HepG2 (cell line): ENCODE measurements around the gene RNF126. TPM values are rescaled to one million over a fixed set of nuclear protein-coding genes. Genes with fewer than 3 reads are reported as not detected.

Experiments used
- ATAC-seq: fragments of 200-7000 bp; cut with Tn5 transposase; 3 replicates; pipeline ENCODE4 v1.9.1; 2020; ENCODE audit warnings: mild to moderate bottlenecking, moderate library complexity
- BruUV-seq: library from RNA; stranded (reverse); fragments of 400-500 nt; replicated peaks from 2 replicates; lab custom pipeline; 2021; lab: Mats Ljungman, UMichigan
- CTCF ChIA-PET: fragments of 300-600 bp; formaldehyde crosslinking; extraction: SDS; loops from one replicate; lab custom pipeline; 2021; ENCODE audit warnings: low total read pairs, inconsistent platforms, low intra/inter-chr PET ratio; lab: Yijun Ruan, JAX
- POLR2A ChIA-PET: fragments of 350-600 bp; sonication (Branson Sonifier 250); formaldehyde crosslinking; loops from one replicate; lab custom pipeline; 2020; ENCODE audit warnings: antibody characterized with exemption, inconsistent platforms; lab: Yijun Ruan, JAX
- DNase-seq: peaks from one replicate; pipeline ENCODE4 v3.0.0-alpha.2; 2015; ENCODE audit warnings: low spot score
- FAIRE-seq: peaks from 3 replicates; lab custom pipeline; 2011; peaks lifted over from hg19 to GRCh38; lab: Jason Lieb, UNC
- H2AFZ ChIP-seq: one replicate; pipeline ENCODE4 v1.6.1; 2011; ENCODE audit warnings: low read length, inconsistent platforms
- H3K27ac ChIP-seq: fragments of 300-600 bp; 3 replicates; pipeline ENCODE4 v1.8.0; 2011; ENCODE audit warnings: mixed run types, mild to moderate bottlenecking, mixed read lengths, low read length, inconsistent platforms; ENCODE audit not compliant: insufficient read depth; ENCODE audit errors: extremely low read length
- H3K27me3 ChIP-seq, 2 experiments: fragments of 200-600 bp in 1 of 2; 2 replicates in 1 of 2; 3 replicates in 1 of 2; pipeline versions ENCODE4 v1.6.0 to v1.8.0; 2011; ENCODE audit warnings: low read length in 2 of 2, mild to moderate bottlenecking in 2 of 2, moderate library complexity in 2 of 2, inconsistent platforms in 1 of 2; ENCODE audit not compliant: insufficient read depth in 2 of 2, control insufficient read depth in 1 of 2
- H3K36me3 ChIP-seq, 2 experiments: fragments of 200-600 bp in 1 of 2; replicated peaks in 1 of 2; 2 replicates in 1 of 2; 3 replicates in 1 of 2; pipeline versions ENCODE4 v1.5.1 to v1.8.0; 2011; ENCODE audit warnings: low read length in 2 of 2, inconsistent platforms in 1 of 2; ENCODE audit not compliant: insufficient read depth in 2 of 2, control insufficient read depth in 1 of 2
- H3K4me1 ChIP-seq: 2 replicates; pipeline ENCODE4 v1.5.1; 2012; ENCODE audit warnings: low read length, inconsistent platforms; ENCODE audit not compliant: insufficient read depth
- H3K4me2 ChIP-seq: 2 replicates; pipeline ENCODE4 v1.6.0; 2011; ENCODE audit warnings: low read depth, low read length, inconsistent platforms
- H3K4me3 ChIP-seq, 3 experiments: fragments of 200-600 bp in 1 of 3; sonication (generic), shearing (Covaris generic) in 1 of 3; replicated peaks in 1 of 3; 2 replicates each; pipeline ENCODE4 v1.5.1; 2011 to 2016; ENCODE audit warnings: low read length in 3 of 3, inconsistent platforms in 2 of 3, low read depth in 2 of 3, mild to moderate bottlenecking in 2 of 3, control low read depth in 1 of 3, mixed read lengths in 1 of 3; ENCODE audit not compliant: insufficient read depth in 1 of 3
- H3K79me2 ChIP-seq: one replicate; pipeline ENCODE4 v1.6.1; 2011; ENCODE audit warnings: low read length, inconsistent platforms; ENCODE audit not compliant: insufficient read depth
- H3K9ac ChIP-seq: 2 replicates; pipeline ENCODE4 v1.6.0; 2011; ENCODE audit warnings: mild to moderate bottlenecking, low read depth, low read length, inconsistent platforms; ENCODE audit not compliant: insufficient read depth
- H3K9me3 ChIP-seq: 2 replicates; pipeline ENCODE4 v1.5.1; 2012; ENCODE audit warnings: mild to moderate bottlenecking, low read length
- H4K20me1 ChIP-seq: 2 replicates; pipeline ENCODE4 v1.6.0; 2011; ENCODE audit warnings: inconsistent platforms, mild to moderate bottlenecking, low read length, moderate library complexity; ENCODE audit not compliant: insufficient read depth
- MLLT10 ChIP-seq: sonication (generic); formaldehyde crosslinking; IDR thresholded peaks from 2 replicates; pipeline ENCODE4 v1.4.0; 2020; ENCODE audit warnings: missing genetic modification reagents
- RBFOX2 ChIP-seq: fragments of 200-400 bp; formaldehyde crosslinking; IDR thresholded peaks from 2 replicates; pipeline ENCODE4 v1.6.1; 2017; ENCODE audit warnings: low read depth, mild to moderate bottlenecking, low read length
- ZNF574 ChIP-seq: sonication (generic); formaldehyde crosslinking; IDR thresholded peaks from 2 replicates; pipeline ENCODE4 v1.4.0; 2020; ENCODE audit warnings: missing genetic modification reagents
- WGBS: methylation state at CpG from one replicate; pipeline ENCODE4 v1.1.6; 2017; ENCODE audit warnings: low lambda C conversion rate; 5-methylcytosine and 5-hydroxymethylcytosine counted together
- in situ Hi-C: cut with HindIII; loops from 2 replicates; pipeline ENCODE4 v1.10.0; 2017; ENCODE audit warnings: low pct_unique_long_range_greater_than_20kb; ENCODE audit not compliant: extremely low pct_ligation_motif_present
- intact Hi-C: fragments of 100-400 bp; cut with micrococcal nuclease; formaldehyde crosslinking; loops from one replicate; pipeline ENCODE4 v1.10.0; 2022; ENCODE audit not compliant: unreplicated experiment
- polyA plus RNA-seq, 8 experiments: library from polyadenylated mRNA; depleted of rRNA in 3 of 8; stranded (reverse) in 7 of 8; unstranded in 1 of 8; fragments of >200 nt; fragmentation: Illumina TruSeq in 4 of 8; extraction: Trizol in 4 of 8; gene quantifications; 2 replicates each; pipeline versions ENCODE4 v1.2.1 to v1.2.3, GENCODE V29; 2011 to 2016; ENCODE audit warnings: low read depth in 4 of 8, missing spikeins in 1 of 8, mixed read lengths in 1 of 8; ENCODE audit not compliant: insufficient read depth in 1 of 8
- total RNA-seq, 5 experiments: library from RNA; depleted of rRNA; stranded (reverse); fragments of >200 nt; fragmentation: Illumina TruSeq; extraction: Trizol; gene quantifications; 2 replicates each; pipeline ENCODE4 v1.2.3, GENCODE V29; 2016; ENCODE audit warnings: low read depth in 1 of 5

The RNF126 gene
- total and polyA plus RNA-seq, 2 of the 13 experiments (the other 11 are each of a cell fraction or from before 2014, with no cell fraction given): 23.2 to 34.0 TPM

GRCh38 chr19:620166-620862, 42.7 kb downstream of the RNF126 start (continued):
- no peak for TF ChIP-seq MLLT10 (CRISPR knock-in tag)

GRCh38 chr19:619286-620002, 43.6 kb downstream of the RNF126 start:
- Histone ChIP-seq H3K9me3 (no peaks in the 10 kb centered on the region), H3K27me3 (no peaks in the 10 kb centered on the region), H3K4me3 (no peak overlapping the region), H4K20me1 (no peaks in the 10 kb centered on the region), H3K4me1 (no peaks in the 10 kb centered on the region), H2AFZ (no peak overlapping the region), H3K79me2 (no peaks in the 10 kb centered on the region), H3K9ac (no peak overlapping the region), H3K36me3 (peaks cover 10 to 33% of the 10 kb centered on the region in 2 experiments), H3K4me2 (no peak overlapping the region)
- in situ Hi-C loops (no loop called here), intact Hi-C loops (no loop called here)
- ATAC-seq (no peak), FAIRE-seq (no peak), DNase-seq (no peak)
- 100% methylated on average over 17 of the region's 47 CpGs for WGBS
- no TSS peak for BruUV-seq
- CTCF ChIA-PET: no interaction called here
- TF ChIP-seq RBFOX2 (peak; percentile 48; the same call in 1 of the 2 replicates), ZNF574 (CRISPR knock-in tag) (no peak)
- TF ChIP-seq, all 625 proteins: peak for 1
- no peak overlapping the region for H3K27ac ChIP-seq
- POLR2A ChIA-PET: no interaction called here
